Measurements from ENCODE around the gene EFCAB12. TPM values are rescaled to one million over a fixed set of nuclear protein-coding genes. Genes with fewer than 3 reads are reported as not detected.

EFCAB12 gene
- 0.40 and 0.63 TPM in 2 replicates for total RNA-seq

DNA sequence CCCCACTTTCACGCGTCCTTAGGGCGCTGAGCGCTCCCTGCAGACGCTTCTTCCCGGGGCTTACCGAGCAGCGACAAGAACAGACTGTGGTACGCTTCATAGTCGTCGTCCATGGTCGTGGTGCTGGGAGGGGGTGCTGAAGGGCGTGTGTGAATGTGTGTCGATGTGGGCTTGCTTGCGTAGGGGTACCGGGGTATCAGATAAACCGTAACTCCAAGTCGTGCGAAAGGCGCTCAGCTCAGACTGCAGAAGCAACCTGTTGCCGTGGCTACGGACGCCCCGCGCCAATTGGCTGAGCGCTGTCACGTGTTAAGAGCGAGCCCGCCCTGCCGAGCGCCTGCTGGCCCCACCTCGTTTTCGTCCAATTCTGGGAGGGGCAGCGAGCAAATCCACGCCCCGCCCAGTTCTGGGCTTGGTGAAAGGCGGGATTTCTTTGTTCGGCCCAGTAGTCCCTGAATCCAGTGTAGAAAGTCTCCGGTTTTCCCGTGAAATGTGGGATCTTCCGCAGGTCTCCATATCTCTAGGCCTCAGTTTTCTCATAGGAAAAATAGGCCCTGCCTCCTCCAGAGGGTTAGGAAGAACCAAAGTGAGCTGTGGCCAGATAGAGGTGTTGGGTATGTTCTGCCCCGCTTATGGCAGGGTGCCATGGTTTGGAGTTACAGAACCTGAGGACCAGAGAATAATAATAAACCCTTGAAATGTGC is at the start of gene EFCAB12:
Gene EFCAB12 (minus strand): TSS at position 261 of the 704 bp plus-strand sequence. CDS start 148 bp downstream, at position 113.
- Mint-ChIP-seq H3K4me3 (peak within 1 kb of the TSS; percentile 78), H3K27me3 (peaks cover 3% of the 10 kb centered on the region), H3K4me1 (peaks cover 33% of the 10 kb centered on the region), H3K9me3 (no peaks in the 10 kb centered on the region), H3K36me3 (ENCODE audit: low read depth) (peaks cover 31% of the 10 kb centered on the region), H3K27ac (peak within 1 kb of the TSS; percentile 52)
- intact Hi-C loops (cut with micrococcal nuclease) = loop anchor here (1.0 kb wide), 2 partner anchors 12 to 29 kb away; partner anchors contain the start of gene IFT122
- peak; percentile 97 for DNase-seq

DNA sequence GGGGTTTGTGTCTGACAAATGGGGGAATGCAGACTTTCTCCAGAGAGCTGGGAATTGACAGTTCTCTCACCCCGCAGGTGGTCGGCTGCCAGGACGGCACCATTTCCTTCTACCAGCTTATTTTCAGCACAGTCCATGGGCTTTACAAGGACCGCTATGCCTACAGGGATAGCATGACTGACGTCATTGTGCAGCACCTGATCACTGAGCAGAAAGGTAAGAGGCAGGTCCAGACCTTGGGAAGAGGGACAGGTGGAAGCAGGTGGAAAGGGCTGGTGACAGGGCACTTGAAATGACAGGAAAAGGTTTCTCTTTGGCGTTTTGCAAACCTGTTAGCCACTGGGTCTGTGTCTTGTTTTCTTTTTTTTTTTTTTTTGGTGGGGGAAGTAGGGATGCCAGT is 48.1 kb upstream of the EFCAB12 start:
- no peak for DNase-seq
- peaks cover 10% of the 10 kb centered on the region for H3K36me3 Mint-ChIP-seq (ENCODE audit: low read depth)
- H3K9me3 Mint-ChIP-seq = no peaks in the 10 kb centered on the region
- H3K27me3 Mint-ChIP-seq = no peaks in the 10 kb centered on the region
- no peaks in the 10 kb centered on the region for H3K4me1 Mint-ChIP-seq
- intact Hi-C loops (cut with micrococcal nuclease) = no loop called here
- no peak overlapping the region for H3K4me3 Mint-ChIP-seq
- H3K27ac Mint-ChIP-seq = no peak overlapping the region

DNA sequence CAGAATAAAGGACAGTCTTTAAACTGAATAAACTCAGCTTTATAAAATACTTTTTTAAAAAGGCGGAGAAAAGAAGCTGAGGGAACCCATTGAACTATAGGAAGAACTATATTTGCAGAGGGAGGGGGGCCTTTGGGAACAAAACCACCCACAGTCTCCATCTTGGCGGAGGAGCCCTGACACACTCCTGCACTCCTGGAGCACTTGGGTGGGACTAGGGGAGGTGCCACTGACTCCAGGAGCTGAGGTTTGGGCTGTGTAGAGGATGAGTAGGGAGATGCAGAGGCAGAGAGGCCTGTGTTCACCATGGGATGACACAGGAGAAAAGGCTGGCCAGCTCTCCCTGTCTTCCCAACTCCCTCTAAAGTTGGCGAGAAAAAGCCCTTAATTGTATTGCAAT is 47.4 kb upstream of the EFCAB12 start:
- peaks cover 10% of the 10 kb centered on the region for H3K36me3 Mint-ChIP-seq (ENCODE audit: low read depth)
- no peaks in the 10 kb centered on the region for H3K4me1 Mint-ChIP-seq
- DNase-seq = no peak
- intact Hi-C loops (cut with micrococcal nuclease) = no loop called here
- H3K27ac Mint-ChIP-seq = no peak overlapping the region
- no peaks in the 10 kb centered on the region for H3K9me3 Mint-ChIP-seq
- H3K27me3 Mint-ChIP-seq = no peaks in the 10 kb centered on the region
- no peak overlapping the region for H3K4me3 Mint-ChIP-seq

DNA sequence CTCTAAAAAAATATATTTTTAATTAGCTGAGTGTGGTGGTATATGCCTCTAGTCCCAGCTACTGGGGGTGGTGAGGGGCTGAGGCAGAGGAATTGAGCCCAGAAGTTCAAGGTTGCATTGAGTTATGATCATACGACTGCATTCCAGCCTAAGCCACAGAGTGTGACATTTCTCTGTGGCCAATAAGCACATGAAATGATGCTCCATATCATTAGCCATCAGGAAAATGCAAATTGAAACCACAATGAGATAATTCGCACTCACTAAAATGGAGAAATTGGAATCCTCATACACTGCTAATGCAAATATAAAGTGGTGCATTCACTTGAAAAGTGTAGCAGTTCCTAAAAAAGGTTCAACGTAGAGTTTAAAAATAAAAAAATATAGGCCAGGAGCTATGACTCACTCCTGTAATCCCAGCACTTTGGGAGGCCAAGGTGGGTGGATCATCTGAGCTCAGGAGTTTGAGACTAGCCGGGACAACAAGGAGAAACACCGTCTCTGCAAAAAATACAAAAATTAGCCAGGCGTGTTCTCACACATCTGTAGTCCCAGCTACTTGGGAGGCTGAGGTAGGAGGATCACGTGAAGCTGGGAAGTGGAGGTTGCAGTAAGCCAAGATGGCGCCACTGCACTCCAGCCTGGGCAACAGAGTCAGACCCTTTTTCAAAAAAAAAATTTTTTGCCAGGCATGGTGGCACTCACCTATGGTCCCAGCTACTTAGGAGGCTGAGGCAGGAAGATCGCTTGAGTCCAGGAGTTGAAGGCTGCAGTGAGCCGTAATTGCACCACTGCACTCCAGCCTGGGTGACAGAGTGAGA is 46.8 kb upstream of the EFCAB12 start:
- no peak overlapping the region for H3K27ac Mint-ChIP-seq
- intact Hi-C loops (cut with micrococcal nuclease) = no loop called here
- no peaks in the 10 kb centered on the region for H3K27me3 Mint-ChIP-seq
- H3K4me1 Mint-ChIP-seq = no peaks in the 10 kb centered on the region
- H3K9me3 Mint-ChIP-seq = no peaks in the 10 kb centered on the region
- DNase-seq = no peak
- H3K4me3 Mint-ChIP-seq = no peak overlapping the region
- peaks cover 10% of the 10 kb centered on the region for H3K36me3 Mint-ChIP-seq (ENCODE audit: low read depth)

DNA sequence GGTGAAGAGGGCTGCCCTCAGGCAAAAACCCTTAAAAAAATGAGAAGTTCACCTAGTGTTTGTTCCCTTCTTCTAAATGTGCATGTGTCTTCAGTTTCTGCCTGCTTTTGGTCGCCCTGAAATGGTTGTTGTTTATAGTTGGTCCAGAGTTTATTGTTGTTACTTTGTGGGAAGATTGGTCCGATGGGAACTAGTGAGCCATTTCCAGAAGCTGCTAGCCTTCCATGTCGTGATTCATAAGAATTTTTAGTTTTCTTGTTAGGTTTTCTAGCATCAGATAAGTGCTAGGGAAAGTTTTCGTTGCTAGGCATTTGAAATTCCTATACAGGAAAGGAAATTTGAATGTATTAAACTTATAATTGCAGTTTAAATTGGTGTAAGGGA is 45.3 kb upstream of the EFCAB12 start:
- Mint-ChIP-seq H3K27ac (no peak overlapping the region), H3K36me3 (ENCODE audit: low read depth) (peaks cover 14% of the 10 kb centered on the region), H3K4me3 (no peak overlapping the region), H3K4me1 (peaks cover 4% of the 10 kb centered on the region), H3K27me3 (no peaks in the 10 kb centered on the region), H3K9me3 (no peaks in the 10 kb centered on the region)
- intact Hi-C loops (cut with micrococcal nuclease) = no loop called here
- no peak for DNase-seq

DNA sequence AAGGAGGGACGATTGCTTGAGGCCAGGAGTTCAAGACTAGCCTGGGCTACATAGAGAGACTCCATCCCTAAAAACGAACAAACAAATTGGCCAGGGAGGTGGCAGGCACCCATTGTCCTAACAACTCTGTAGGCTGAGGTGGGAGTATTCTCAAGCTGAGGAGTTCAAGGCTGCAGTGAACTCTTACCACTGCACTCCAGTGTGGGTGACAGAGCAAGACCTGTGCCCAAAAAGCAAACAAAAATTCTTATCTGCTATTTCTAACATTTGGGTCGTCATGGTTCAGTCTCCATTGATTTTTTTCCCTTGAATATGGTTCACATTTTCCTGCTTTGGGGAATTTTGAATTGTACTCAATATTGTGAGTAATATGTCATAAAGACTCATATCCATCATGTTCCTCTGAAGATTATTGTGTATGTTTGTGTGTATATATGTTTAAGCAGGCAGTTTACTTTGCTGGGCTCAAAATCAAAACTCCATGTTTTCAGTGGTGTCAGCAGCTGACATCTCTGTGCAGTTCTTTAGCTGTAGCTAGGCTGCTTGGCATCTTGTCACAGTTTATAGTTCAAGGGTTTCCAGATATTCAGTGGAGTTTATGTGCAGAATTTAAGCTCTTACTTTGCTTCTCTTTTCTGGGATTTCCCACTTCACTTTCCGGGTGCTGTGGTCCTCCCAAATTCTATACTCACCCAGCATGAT is 44.8 kb upstream of the EFCAB12 start:
- H3K36me3 Mint-ChIP-seq (ENCODE audit: low read depth) = peaks cover 14% of the 10 kb centered on the region
- intact Hi-C loops (cut with micrococcal nuclease) = no loop called here
- H3K27me3 Mint-ChIP-seq = no peaks in the 10 kb centered on the region
- H3K4me3 Mint-ChIP-seq = no peak overlapping the region
- H3K4me1 Mint-ChIP-seq = peaks cover 4% of the 10 kb centered on the region
- no peak overlapping the region for H3K27ac Mint-ChIP-seq
- no peaks in the 10 kb centered on the region for H3K9me3 Mint-ChIP-seq
- DNase-seq = no peak

DNA sequence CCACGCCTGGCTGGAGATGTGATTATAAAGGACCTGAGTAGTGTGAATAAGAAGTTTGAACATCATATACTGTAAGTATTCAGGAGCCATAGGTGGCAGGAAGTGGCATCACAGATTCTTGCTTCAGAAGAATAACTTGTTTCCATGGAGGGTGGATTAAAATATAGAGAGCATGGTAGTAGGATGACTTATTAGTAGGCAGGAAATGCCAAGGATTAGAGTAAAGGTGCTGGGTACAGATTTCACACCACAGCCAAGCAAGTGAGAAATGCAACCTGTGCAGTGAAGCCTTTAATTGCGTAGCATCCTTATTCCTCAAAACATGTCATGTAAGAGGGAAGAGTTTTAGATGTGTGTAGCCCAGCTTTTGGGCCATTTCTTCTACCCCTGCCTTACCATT is 42.4 kb upstream of the EFCAB12 start:
- intact Hi-C loops (cut with micrococcal nuclease) = no loop called here
- Mint-ChIP-seq H3K36me3 (ENCODE audit: low read depth) (peaks cover 12% of the 10 kb centered on the region), H3K27me3 (no peaks in the 10 kb centered on the region), H3K4me3 (no peak overlapping the region), H3K27ac (no peak overlapping the region), H3K9me3 (no peaks in the 10 kb centered on the region), H3K4me1 (peaks cover 4% of the 10 kb centered on the region)
- DNase-seq = no peak

DNA sequence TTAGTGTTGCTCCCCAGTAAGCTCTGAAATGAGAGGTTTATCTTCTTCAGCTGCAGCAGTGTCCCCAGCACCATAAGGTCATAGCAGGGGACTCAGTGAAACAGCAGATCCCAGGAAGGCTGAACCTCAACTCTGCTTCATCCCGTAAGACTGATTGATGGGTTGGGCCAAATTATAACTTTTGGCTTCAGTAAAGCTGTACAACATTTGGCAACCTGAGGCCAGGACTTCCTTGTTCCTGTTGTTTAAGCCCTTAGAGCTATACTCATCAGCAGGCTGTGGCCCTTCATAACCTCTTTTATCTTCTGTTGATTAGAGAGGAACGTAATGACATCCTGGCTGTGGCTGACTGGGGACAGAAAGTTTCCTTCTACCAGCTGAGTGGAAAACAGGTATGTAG is 40.6 kb upstream of the EFCAB12 start:
- peaks cover 10% of the 10 kb centered on the region for H3K36me3 Mint-ChIP-seq (ENCODE audit: low read depth)
- H3K27ac Mint-ChIP-seq = no peak overlapping the region
- peaks cover 4% of the 10 kb centered on the region for H3K4me1 Mint-ChIP-seq
- H3K4me3 Mint-ChIP-seq = no peak overlapping the region
- H3K27me3 Mint-ChIP-seq = no peaks in the 10 kb centered on the region
- no peak for DNase-seq
- no peaks in the 10 kb centered on the region for H3K9me3 Mint-ChIP-seq
- intact Hi-C loops (cut with micrococcal nuclease) = no loop called here

DNA sequence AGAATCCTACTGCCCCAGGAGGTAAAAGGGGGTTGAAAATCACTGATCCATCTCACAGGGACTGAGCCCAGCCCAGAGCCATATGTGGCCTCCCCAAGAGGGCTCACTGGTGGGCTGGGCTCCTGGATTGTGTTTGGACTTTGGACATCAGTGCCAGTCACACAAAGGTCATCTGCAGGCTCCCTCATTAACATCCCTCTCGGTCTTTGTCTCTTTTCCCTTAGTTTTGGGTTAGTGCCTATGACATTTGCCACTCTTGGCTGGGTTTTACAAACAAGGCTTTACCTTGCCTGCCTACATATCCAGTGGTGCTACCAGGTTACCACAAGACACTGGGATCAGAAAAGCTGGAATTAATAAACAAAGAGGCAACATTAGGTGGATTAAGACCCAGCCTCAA is 39.5 kb upstream of the EFCAB12 start:
- H3K9me3 Mint-ChIP-seq = no peaks in the 10 kb centered on the region
- peaks cover 4% of the 10 kb centered on the region for H3K4me1 Mint-ChIP-seq
- no peak for DNase-seq
- peaks cover 9% of the 10 kb centered on the region for H3K36me3 Mint-ChIP-seq (ENCODE audit: low read depth)
- no peaks in the 10 kb centered on the region for H3K27me3 Mint-ChIP-seq
- intact Hi-C loops (cut with micrococcal nuclease) = no loop called here
- H3K4me3 Mint-ChIP-seq = no peak overlapping the region
- no peak overlapping the region for H3K27ac Mint-ChIP-seq

DNA sequence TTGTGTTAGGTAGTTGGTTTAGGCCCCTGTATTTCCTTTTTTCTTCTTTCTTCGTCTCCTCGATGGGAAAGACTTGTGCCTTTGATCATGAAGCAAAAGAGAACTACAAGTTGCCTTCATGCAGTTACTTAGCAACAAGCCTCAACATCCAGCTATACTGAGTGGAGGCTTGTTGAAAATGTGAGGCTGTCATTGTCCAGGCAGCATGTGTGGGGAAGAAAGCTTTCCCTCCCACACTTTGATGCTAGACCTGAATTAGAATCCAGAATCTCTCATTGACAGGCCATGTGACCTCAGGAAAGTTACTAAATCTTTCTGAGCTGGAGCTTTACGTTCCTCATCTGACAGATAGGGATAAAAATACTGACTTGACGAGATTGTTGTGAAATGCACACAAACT is 35.3 kb upstream of the EFCAB12 start:
- Mint-ChIP-seq H3K27me3 (no peaks in the 10 kb centered on the region), H3K4me3 (no peak overlapping the region), H3K9me3 (no peaks in the 10 kb centered on the region), H3K36me3 (ENCODE audit: low read depth) (peaks cover 11% of the 10 kb centered on the region), H3K4me1 (peaks cover 4% of the 10 kb centered on the region), H3K27ac (no peak overlapping the region)
- intact Hi-C loops (cut with micrococcal nuclease) = no loop called here
- no peak for DNase-seq

DNA sequence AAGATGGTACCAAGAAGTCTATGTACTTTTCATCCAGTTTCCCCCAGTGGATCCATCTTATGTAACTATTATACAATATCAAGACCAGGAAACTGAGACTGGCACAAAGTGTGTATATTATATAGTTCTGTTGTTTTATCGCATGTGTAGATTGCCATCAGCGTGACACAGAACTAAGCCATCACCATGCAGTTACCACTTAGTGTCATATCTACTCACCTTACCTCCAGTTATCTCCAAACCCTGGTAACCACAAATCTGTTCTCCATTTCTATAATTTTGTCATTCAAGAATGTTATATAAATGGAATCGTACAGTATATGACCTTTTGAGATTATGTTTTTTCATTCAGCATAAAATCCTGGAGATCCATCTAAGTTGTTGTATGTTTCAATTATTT is 34.7 kb upstream of the EFCAB12 start:
- Mint-ChIP-seq H3K27me3 (no peaks in the 10 kb centered on the region), H3K4me1 (peaks cover 4% of the 10 kb centered on the region), H3K4me3 (no peak overlapping the region), H3K9me3 (no peaks in the 10 kb centered on the region), H3K27ac (no peak overlapping the region), H3K36me3 (ENCODE audit: low read depth) (peaks cover 12% of the 10 kb centered on the region)
- DNase-seq = no peak
- intact Hi-C loops (cut with micrococcal nuclease) = no loop called here

DNA sequence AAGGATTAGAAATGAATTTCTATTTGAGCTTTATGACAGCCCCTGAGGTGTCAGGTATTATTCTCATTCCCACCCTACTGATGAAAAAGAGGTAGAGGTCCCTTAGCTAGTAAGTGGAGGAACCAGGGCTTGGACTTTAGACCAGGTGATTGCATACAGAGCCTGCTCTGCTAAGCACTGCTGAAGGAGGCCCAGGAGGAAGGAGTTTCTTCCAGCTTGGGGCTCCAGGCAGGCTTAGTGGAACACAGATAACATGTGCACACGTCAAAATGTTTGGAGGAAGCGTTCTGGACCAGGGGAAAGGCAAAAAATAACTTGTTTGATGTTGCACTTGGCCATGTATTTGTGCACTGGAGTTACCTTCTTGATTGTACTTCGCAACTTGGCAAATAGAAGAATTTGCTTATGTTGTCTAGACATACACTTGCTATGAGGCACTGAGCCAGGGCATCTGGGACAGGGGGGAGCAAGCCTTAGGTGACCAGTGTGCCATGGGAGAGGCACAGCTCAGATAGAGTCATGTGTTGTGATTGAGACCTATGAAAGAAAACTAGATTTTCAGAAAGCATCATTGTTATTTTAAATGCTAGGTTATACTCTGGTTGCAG is 34.0 kb upstream of the EFCAB12 start:
- peaks cover 4% of the 10 kb centered on the region for H3K4me1 Mint-ChIP-seq
- H3K4me3 Mint-ChIP-seq = no peak overlapping the region
- no peaks in the 10 kb centered on the region for H3K27me3 Mint-ChIP-seq
- H3K27ac Mint-ChIP-seq = no peak overlapping the region
- DNase-seq = no peak
- no peaks in the 10 kb centered on the region for H3K9me3 Mint-ChIP-seq
- H3K36me3 Mint-ChIP-seq (ENCODE audit: low read depth) = peaks cover 12% of the 10 kb centered on the region
- intact Hi-C loops (cut with micrococcal nuclease) = no loop called here

DNA sequence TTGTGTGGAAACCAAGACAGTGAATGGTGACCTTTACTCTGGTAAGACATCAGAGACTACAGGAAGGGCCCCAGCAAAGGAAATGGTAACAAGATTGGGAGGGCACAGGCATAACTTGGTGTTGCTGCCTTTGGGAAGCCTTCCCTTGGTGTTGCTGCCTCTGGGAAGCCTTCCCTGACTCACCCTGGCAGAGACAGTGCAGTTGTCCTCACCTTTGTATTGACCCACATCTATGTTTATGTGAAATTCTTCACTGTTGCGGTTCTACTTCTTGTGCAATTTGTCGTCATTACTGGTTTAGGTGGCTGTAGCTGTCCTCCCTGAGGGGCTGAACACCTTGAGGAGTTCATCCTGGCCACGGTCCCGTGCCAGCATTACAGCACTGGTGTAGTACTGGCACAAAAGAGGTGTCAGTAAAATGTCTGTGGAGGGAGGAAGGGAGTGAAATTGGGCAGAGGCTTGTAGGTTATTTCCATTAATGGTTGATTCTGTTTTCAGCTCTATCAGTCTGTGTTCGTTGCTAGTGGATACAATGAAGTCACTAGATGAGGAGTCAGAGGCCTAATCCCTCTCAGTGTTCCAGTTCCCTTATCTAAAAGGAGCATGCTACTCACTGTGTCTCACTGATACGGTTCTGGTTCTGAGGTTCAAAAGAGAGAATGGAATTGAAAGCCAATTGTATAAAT is 33.2 kb upstream of the EFCAB12 start:
- Mint-ChIP-seq H3K27ac (no peak overlapping the region), H3K36me3 (ENCODE audit: low read depth) (peaks cover 10% of the 10 kb centered on the region), H3K9me3 (no peaks in the 10 kb centered on the region), H3K4me1 (peaks cover 4% of the 10 kb centered on the region), H3K27me3 (no peaks in the 10 kb centered on the region), H3K4me3 (no peak overlapping the region)
- intact Hi-C loops (cut with micrococcal nuclease) = no loop called here
- DNase-seq = no peak

Measured in activated CD4-positive, alpha-beta T cell treated with anti-CD3 and anti-CD28 coated beads, Interleukin-2, amount 10 ng/mL, durations not matched to agents 24 days and 14 days (primary cell).